HG03175 (cell line): ENCODE measurements around the gene ATXN2.
"Not testable (repeated sequence)": the region's sequence is repeated elsewhere in the genome, so short reads cannot be mapped to it uniquely, and the experiment has no call there.

ENCODE experiments used
- ATAC-seq: cut with Tn5 transposase; IDR thresholded peaks from one replicate; pipeline ENCODE4 v1.9.1; 2021; ENCODE audit warnings: mild to moderate bottlenecking, moderate library complexity; ENCODE audit not compliant: unreplicated experiment

Gene ATXN2

GRCh38 chr12:111407377-111408115, 191.6 kb downstream of the ATXN2 start:
- ATAC-seq, result no peak

- no peak for ATAC-seq
Observed at GRCh38 chr12:111406474-111407376, 192.4 kb downstream of the ATXN2 start.

- ATAC-seq, result peak; percentile 13
Observed at GRCh38 chr12:111405859-111406473, 193.1 kb downstream of the ATXN2 start, which contains the start of gene SH2B3. TSS of gene SH2B3 (plus strand) at chr12:111405923. CDS start at chr12:111418146, 12,223 bp downstream.

GRCh38 chr12:111405149-111405858, 193.8 kb downstream of the ATXN2 start:
- peak; percentile 66 for ATAC-seq

- ATAC-seq, result no peak
Observed at GRCh38 chr12:111404362-111405148, 194.6 kb downstream of the ATXN2 start.

GRCh38 chr12:111402490-111402824, 196.7 kb downstream of the ATXN2 start:
- ATAC-seq, result not testable (repeated sequence)
